SK-N-SH (cell line): Measurements from ENCODE around the gene NOP56. TPM values are rescaled to one million over a fixed set of nuclear protein-coding genes. Genes with fewer than 3 reads are reported as not detected.
"Not testable (repeated sequence)": the region's sequence is repeated elsewhere in the genome, so short reads cannot be mapped to it uniquely, and the experiment has no call there.

Experiments used
- CTCF ChIA-PET: fragments of 300-600, 350-600 bp; formaldehyde crosslinking; extraction: SDS; loops from one replicate; lab custom pipeline; 2021; lab: Yijun Ruan, JAX
- POLR2A ChIA-PET: fragments of 350-600 bp; sonication (Branson Sonifier 250); formaldehyde crosslinking; extraction: SDS; loops from one replicate; lab custom pipeline; 2020; ENCODE audit warnings: antibody characterized with exemption, inconsistent platforms; lab: Yijun Ruan, JAX
- DNase-seq: peaks from one replicate; pipeline ENCODE4 v3.0.0; 2012
- H2AFZ ChIP-seq: fragments of 200-600 bp; sonication (generic); 2 replicates; pipeline ENCODE4 v1.8.1; 2016; ENCODE audit warnings: antibody characterized with exemption, mild to moderate bottlenecking, low read depth
- H3F3A ChIP-seq: fragments of 200-600 bp; sonication (generic); replicated peaks from 2 replicates; pipeline ENCODE3; 2016; ENCODE audit warnings: antibody characterized with exemption, mild to moderate bottlenecking; ENCODE audit not compliant: insufficient read depth
- H3K27ac ChIP-seq, 2 experiments: fragments of 200-500 bp in 1 of 2; fragments of 200-600 bp in 1 of 2; sonication (Bioruptor generic) in 1 of 2; sonication (generic), shearing (Covaris generic) in 1 of 2; 2 replicates each; pipeline versions ENCODE4 v1.5.1 to v1.6.1; 2014 to 2016; ENCODE audit warnings: low read depth in 2 of 2, inconsistent platforms in 1 of 2, low read length in 1 of 2, mild to moderate bottlenecking in 1 of 2, mixed read lengths in 1 of 2
- H3K27me3 ChIP-seq: fragments of 200-600 bp; sonication (generic), shearing (Covaris generic); 2 replicates; pipeline ENCODE4 v1.6.1; 2016; ENCODE audit warnings: mixed run types; ENCODE audit not compliant: insufficient read depth
- H3K36me3 ChIP-seq, 2 experiments: fragments of 200-500 bp in 1 of 2; fragments of 200-600 bp in 1 of 2; sonication (Bioruptor generic) in 1 of 2; sonication (generic) in 1 of 2; replicated peaks in 1 of 2; 2 replicates each; pipeline versions ENCODE3 to v1.5.1; 2014 to 2016; ENCODE audit warnings: low read length in 1 of 2, mild to moderate bottlenecking in 1 of 2; ENCODE audit not compliant: insufficient read depth in 2 of 2, control insufficient read depth in 1 of 2
- H3K4me1 ChIP-seq, 2 experiments: fragments of 200-500 bp in 1 of 2; fragments of 200-600 bp in 1 of 2; sonication (Bioruptor generic) in 1 of 2; sonication (generic), shearing (Covaris generic) in 1 of 2; 2 replicates each; pipeline versions ENCODE4 v1.5.1 to v1.6.1; 2014 to 2016; ENCODE audit warnings: low read depth in 1 of 2, low read length in 1 of 2, mixed run types in 1 of 2; ENCODE audit not compliant: insufficient read depth in 2 of 2, control insufficient read depth in 1 of 2
- H3K4me2 ChIP-seq: fragments of 200-600 bp; sonication (generic), shearing (Covaris generic); 2 replicates; pipeline ENCODE4 v1.6.1; 2017; ENCODE audit warnings: mixed run types
- H3K4me3 ChIP-seq, 2 experiments: fragments of 200-500 bp in 1 of 2; fragments of 200-600 bp in 1 of 2; sonication (Bioruptor generic) in 1 of 2; sonication (generic), shearing (Covaris generic) in 1 of 2; 2 replicates each; pipeline versions ENCODE4 v1.5.1 to v1.8.1; 2014 to 2016; ENCODE audit warnings: low read depth in 2 of 2, inconsistent platforms in 1 of 2, low read length in 1 of 2, mild to moderate bottlenecking in 1 of 2, mixed read lengths in 1 of 2, moderate library complexity in 1 of 2
- H3K79me2 ChIP-seq: fragments of 200-600 bp; sonication (generic); 2 replicates; pipeline ENCODE4 v1.8.1; 2017; ENCODE audit warnings: mild to moderate bottlenecking; ENCODE audit not compliant: insufficient read depth
- H3K9ac ChIP-seq: fragments of 200-600 bp; sonication (generic); 2 replicates; pipeline ENCODE4 v1.6.1; 2017; ENCODE audit warnings: mixed run types
- H3K9me2 ChIP-seq: fragments of 200-600 bp; sonication (generic); 2 replicates; pipeline ENCODE4 v1.6.1; 2017; ENCODE audit warnings: mixed run types
- H3K9me3 ChIP-seq: fragments of 200-600 bp; sonication (generic); 2 replicates; pipeline ENCODE4 v1.6.1; 2017; ENCODE audit warnings: mixed run types, mild to moderate bottlenecking, moderate library complexity
- H4K20me1 ChIP-seq: fragments of 200-600 bp; sonication (generic); 2 replicates; pipeline ENCODE4 v1.6.1; 2017; ENCODE audit warnings: mild to moderate bottlenecking, mixed run types; ENCODE audit not compliant: insufficient read depth
- NRF1 ChIP-seq: IDR thresholded peaks from 2 replicates; pipeline ENCODE4 v1.6.1; 2012; ENCODE audit warnings: low read depth, mild to moderate bottlenecking, low read length
- POLR2AphosphoS5 ChIP-seq: IDR thresholded peaks from 2 replicates; pipeline ENCODE4 v1.6.1; 2012; ENCODE audit warnings: low read depth, low read length
- RCOR1 ChIP-seq: fragments of 150-350 bp; IDR thresholded peaks from 2 replicates; pipeline ENCODE4 v1.6.1; 2017; ENCODE audit warnings: antibody characterized with exemption, low read length
- SIN3A ChIP-seq: IDR thresholded peaks from 2 replicates; pipeline ENCODE4 v1.6.1; 2012; ENCODE audit warnings: low read depth, mild to moderate bottlenecking, low read length, moderate library complexity, borderline replicate concordance
- TAF1 ChIP-seq: IDR thresholded peaks from 2 replicates; pipeline ENCODE4 v1.6.1; 2012; ENCODE audit warnings: low read depth, mild to moderate bottlenecking, low read length, moderate library complexity, borderline replicate concordance
- WGBS: methylation state at CpG from one replicate; pipeline ENCODE4 v1.1.6; 2017; ENCODE audit warnings: low lambda C conversion rate; 5-methylcytosine and 5-hydroxymethylcytosine counted together
- polyA plus RNA-seq, 3 experiments: library from polyadenylated mRNA; depleted of rRNA; stranded (reverse); fragments of >200 nt; gene quantifications; 2 replicates each; pipeline ENCODE4 v1.2.3, GENCODE V29; 2012
- TF ChIP-seq, protein P1 (sequence below): IDR thresholded peaks from 2 replicates; pipeline ENCODE4 v1.4.0; 2012; ENCODE audit warnings: low read depth, borderline replicate concordance
- TF ChIP-seq, protein P2 (sequence below): IDR thresholded peaks from 2 replicates; pipeline ENCODE4 v1.6.1; 2012; ENCODE audit warnings: mild to moderate bottlenecking, low read depth, low read length, moderate library complexity

The NOP56 gene
- polyA plus RNA-seq, 1 of the 3 experiments (the other 2 are of a cell fraction), result 158 TPM

DNA sequence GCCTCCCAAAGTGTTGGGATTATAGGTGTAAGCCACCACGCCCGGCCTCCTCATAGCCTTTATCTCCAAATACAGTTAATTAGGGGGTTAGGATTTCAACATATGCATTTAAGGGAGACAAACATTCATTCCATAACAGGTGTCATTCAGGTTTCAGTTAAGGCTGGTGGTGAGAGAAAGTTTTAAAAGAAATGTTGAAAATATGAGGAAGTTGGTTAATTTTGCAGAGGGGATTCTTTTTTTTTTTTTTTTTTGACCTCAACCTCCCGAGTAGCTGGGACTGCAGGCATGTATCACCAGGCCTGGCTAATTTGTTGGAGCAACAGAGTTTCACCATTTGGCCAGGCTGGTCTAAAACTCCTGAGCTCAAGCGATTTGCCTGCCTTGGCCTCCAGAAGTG lies 27.6 kb downstream of the NOP56 start:
- no peaks in the 10 kb centered on the region for H3K79me2 ChIP-seq
- no peak overlapping the region for H3K4me3 ChIP-seq
- H3K9me3 ChIP-seq, result no peaks in the 10 kb centered on the region
- no peaks in the 10 kb centered on the region for H4K20me1 ChIP-seq
- H3K9me2 ChIP-seq, result no peaks in the 10 kb centered on the region
- H3F3A ChIP-seq, result no peaks in the 10 kb centered on the region
- POLR2A ChIA-PET, result no interaction called here
- TF ChIP-seq RCOR1 (no peak), POLR2AphosphoS5 (no peak), NRF1 (no peak), TAF1 (no peak), SIN3A (no peak)
- TF ChIP-seq, protein P1, sequence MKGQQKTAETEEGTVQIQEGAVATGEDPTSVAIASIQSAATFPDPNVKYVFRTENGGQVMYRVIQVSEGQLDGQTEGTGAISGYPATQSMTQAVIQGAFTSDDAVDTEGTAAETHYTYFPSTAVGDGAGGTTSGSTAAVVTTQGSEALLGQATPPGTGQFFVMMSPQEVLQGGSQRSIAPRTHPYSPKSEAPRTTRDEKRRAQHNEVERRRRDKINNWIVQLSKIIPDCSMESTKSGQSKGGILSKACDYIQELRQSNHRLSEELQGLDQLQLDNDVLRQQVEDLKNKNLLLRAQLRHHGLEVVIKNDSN, result no peak
- TF ChIP-seq, protein P2, sequence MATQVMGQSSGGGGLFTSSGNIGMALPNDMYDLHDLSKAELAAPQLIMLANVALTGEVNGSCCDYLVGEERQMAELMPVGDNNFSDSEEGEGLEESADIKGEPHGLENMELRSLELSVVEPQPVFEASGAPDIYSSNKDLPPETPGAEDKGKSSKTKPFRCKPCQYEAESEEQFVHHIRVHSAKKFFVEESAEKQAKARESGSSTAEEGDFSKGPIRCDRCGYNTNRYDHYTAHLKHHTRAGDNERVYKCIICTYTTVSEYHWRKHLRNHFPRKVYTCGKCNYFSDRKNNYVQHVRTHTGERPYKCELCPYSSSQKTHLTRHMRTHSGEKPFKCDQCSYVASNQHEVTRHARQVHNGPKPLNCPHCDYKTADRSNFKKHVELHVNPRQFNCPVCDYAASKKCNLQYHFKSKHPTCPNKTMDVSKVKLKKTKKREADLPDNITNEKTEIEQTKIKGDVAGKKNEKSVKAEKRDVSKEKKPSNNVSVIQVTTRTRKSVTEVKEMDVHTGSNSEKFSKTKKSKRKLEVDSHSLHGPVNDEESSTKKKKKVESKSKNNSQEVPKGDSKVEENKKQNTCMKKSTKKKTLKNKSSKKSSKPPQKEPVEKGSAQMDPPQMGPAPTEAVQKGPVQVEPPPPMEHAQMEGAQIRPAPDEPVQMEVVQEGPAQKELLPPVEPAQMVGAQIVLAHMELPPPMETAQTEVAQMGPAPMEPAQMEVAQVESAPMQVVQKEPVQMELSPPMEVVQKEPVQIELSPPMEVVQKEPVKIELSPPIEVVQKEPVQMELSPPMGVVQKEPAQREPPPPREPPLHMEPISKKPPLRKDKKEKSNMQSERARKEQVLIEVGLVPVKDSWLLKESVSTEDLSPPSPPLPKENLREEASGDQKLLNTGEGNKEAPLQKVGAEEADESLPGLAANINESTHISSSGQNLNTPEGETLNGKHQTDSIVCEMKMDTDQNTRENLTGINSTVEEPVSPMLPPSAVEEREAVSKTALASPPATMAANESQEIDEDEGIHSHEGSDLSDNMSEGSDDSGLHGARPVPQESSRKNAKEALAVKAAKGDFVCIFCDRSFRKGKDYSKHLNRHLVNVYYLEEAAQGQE, result no peak
- 43% methylated on average over 4 of the region's 4 CpGs for WGBS
- CTCF ChIA-PET, result no interaction called here
- H3K36me3 ChIP-seq, result no peaks in the 10 kb centered on the region
- no peak for DNase-seq
- no peak overlapping the region for H3K27ac ChIP-seq
- H2AFZ ChIP-seq, result no peak overlapping the region
- H3K9ac ChIP-seq, result no peak overlapping the region
- no peaks in the 10 kb centered on the region for H3K4me1 ChIP-seq
- no peaks in the 10 kb centered on the region; the same call in 1 of the 2 replicates for H3K27me3 ChIP-seq
- no peak overlapping the region for H3K4me2 ChIP-seq

DNA sequence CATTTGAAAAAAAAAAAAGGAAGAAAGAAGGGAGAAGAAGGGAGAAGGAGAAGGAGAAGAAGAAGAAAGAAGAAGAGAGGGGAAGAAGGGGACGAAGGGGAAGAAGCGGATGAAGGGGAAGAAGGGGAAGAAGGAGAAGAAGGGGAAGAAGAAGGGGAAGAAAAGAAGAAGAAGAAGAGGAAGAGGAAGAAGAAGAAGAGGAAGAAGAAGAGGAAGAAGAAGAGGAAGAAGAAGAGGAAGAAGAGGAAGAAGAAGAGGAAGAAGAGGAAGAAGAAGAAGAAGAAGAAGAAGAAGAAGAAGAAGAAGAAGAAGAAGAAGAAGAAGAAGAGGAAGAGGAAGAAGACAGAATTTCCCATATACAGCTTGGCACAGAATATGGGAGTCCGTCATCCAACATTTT lies 29.6 kb downstream of the NOP56 start:
- H3K9me3 ChIP-seq, H3K4me2 ChIP-seq, H3F3A ChIP-seq, H3K4me1 ChIP-seq, H3K4me3 ChIP-seq, H4K20me1 ChIP-seq, DNase-seq, H3K36me3 ChIP-seq, CTCF ChIA-PET, POLR2A ChIA-PET, H3K9me2 ChIP-seq, H3K79me2 ChIP-seq, H3K9ac ChIP-seq, H3K27ac ChIP-seq, H2AFZ ChIP-seq, H3K27me3 ChIP-seq: not testable (repeated sequence)
- 62% methylated on average over 3 of the region's 3 CpGs for WGBS

DNA sequence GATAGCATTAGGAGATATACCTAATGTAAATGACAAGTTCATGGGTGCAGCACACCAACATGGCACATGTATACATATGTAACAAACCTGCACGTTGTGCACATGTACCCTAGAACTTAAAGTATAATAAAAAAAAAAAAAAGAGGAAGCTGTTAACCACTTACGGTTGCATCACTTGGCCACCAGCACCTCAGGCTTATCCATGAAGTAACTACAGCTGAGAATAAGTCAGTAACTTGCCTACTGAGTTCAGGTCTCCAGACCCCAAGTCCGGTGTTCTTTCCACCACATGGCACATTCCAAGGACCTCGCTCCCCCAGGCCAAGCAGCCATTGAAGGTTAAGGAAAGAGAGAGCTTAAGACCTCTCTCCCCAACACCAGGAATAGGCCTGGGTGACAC lies 32.4 kb downstream of the NOP56 start:
- ChIA-PET CTCF (interaction anchor here (1.6 kb wide), 1 partner anchor 115 kb away, joined by 3 read pairs; no protein-coding TSS in a partner anchor), POLR2A (interaction anchor here (1.5 kb wide), 1 partner anchor 32 kb away, joined by 4 read pairs; the partner anchor contains the start of gene NOP56)

More for the DNA sequence above, 32.4 kb downstream of the NOP56 start:
- 68% methylated on average over 4 of the region's 4 CpGs for WGBS
- H3K4me2 ChIP-seq, H3F3A ChIP-seq, DNase-seq, H3K27me3 ChIP-seq, H4K20me1 ChIP-seq, H3K36me3 ChIP-seq, H2AFZ ChIP-seq, H3K27ac ChIP-seq, H3K9me3 ChIP-seq, H3K4me3 ChIP-seq, H3K9me2 ChIP-seq, H3K79me2 ChIP-seq, H3K4me1 ChIP-seq, H3K9ac ChIP-seq: not testable (repeated sequence)
